Activated T-cell treated with anti-CD3 and anti-CD28 coated beads, Interleukin-2, amount 50 U/mL, for 24 hours (primary cell): ENCODE results near the gene SAMD8.
"Not testable (repeated sequence)": the region's sequence is repeated elsewhere in the genome, so short reads cannot be mapped to it uniquely, and the experiment has no call there.

Source experiments
- DNase-seq: peaks from one replicate; pipeline ENCODE4 v3.0.0-alpha.2; 2020
- H3K27ac Mint-ChIP-seq: 2 replicates; pipeline ENCODE4 v1.8.0; 2020; ENCODE audit warnings: mild to moderate bottlenecking, mixed read lengths
- H3K27me3 Mint-ChIP-seq: 2 replicates; pipeline ENCODE4 v1.8.0; 2020; ENCODE audit warnings: mixed read lengths
- H3K36me3 Mint-ChIP-seq: 2 replicates; pipeline ENCODE4 v1.8.0; 2020; ENCODE audit warnings: low read depth, mixed read lengths
- H3K4me1 Mint-ChIP-seq: 2 replicates; pipeline ENCODE4 v1.8.0; 2020; ENCODE audit warnings: low read depth, mixed read lengths
- H3K4me3 Mint-ChIP-seq: 2 replicates; pipeline ENCODE4 v1.8.0; 2020; ENCODE audit warnings: mild to moderate bottlenecking, moderate library complexity, mixed read lengths
- H3K9me3 Mint-ChIP-seq: 2 replicates; pipeline ENCODE4 v1.8.0; 2020; ENCODE audit warnings: mixed read lengths

SAMD8 gene

GRCh38 chr10:75197906-75198305 lies 86.5 kb downstream of the SAMD8 start:
- no peaks in the 10 kb centered on the region for H3K9me3 Mint-ChIP-seq
- H3K4me1 Mint-ChIP-seq: no peaks in the 10 kb centered on the region
- H3K27me3 Mint-ChIP-seq: no peaks in the 10 kb centered on the region
- H3K27ac Mint-ChIP-seq: no peak overlapping the region
- H3K4me3 Mint-ChIP-seq: no peak overlapping the region
- no peaks in the 10 kb centered on the region for H3K36me3 Mint-ChIP-seq
- peak; percentile 17 for DNase-seq

GRCh38 chr10:75199949-75200348 lies 88.5 kb downstream of the SAMD8 start:
- not testable (repeated sequence) for H3K27me3 Mint-ChIP-seq, H3K4me3 Mint-ChIP-seq, H3K36me3 Mint-ChIP-seq, DNase-seq, H3K4me1 Mint-ChIP-seq, H3K9me3 Mint-ChIP-seq, H3K27ac Mint-ChIP-seq

GRCh38 chr10:75201793-75202307 lies 90.4 kb downstream of the SAMD8 start:
- H3K27me3 Mint-ChIP-seq: no peaks in the 10 kb centered on the region
- H3K4me3 Mint-ChIP-seq: no peak overlapping the region
- H3K4me1 Mint-ChIP-seq: no peaks in the 10 kb centered on the region
- no peaks in the 10 kb centered on the region for H3K36me3 Mint-ChIP-seq
- H3K27ac Mint-ChIP-seq: no peak overlapping the region
- DNase-seq: no peak
- H3K9me3 Mint-ChIP-seq: no peaks in the 10 kb centered on the region

DNA sequence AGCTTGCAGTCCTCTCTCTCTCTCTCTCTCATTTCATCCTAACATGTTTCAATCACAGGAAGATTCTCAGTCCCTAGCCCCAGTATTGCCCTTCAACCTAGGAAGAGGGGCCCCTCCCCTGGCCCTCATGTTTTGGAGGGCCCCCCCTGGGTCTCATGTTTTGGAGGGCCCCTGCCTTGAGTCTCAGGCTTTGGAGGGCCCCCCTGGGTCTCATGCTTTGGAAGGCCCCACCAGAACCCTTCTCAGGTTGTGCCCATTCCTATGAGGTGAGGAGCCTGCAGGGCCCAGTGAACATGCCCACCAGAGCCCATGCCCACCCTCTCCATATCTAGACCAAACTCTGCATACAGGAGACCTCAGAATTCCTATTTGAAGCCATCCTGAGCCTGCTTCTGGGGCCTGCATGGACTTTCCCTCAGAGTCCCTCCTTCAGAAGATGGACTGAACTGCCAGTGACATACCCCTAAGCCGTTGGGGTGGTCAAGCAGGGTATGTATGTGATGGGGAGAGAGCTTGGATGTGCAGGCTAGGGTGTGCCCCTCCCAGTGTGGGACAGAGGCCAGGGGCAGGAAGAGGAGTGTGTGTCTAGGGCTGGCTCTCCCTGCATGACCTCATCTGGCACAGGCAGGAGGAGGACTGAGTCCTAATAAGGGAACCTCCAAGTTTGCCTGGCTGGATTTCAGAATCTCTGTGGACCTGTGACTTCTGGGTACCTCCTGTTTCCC lies 91.0 kb downstream of the SAMD8 start:
- Mint-ChIP-seq H3K9me3 (no peaks in the 10 kb centered on the region), H3K27ac (no peak overlapping the region), H3K4me3 (no peak overlapping the region), H3K36me3 (no peaks in the 10 kb centered on the region), H3K27me3 (no peaks in the 10 kb centered on the region), H3K4me1 (no peaks in the 10 kb centered on the region)
- DNase-seq: no peak

GRCh38 chr10:75203046-75203620 lies 91.7 kb downstream of the SAMD8 start:
- DNase-seq, H3K4me3 Mint-ChIP-seq, H3K9me3 Mint-ChIP-seq, H3K27me3 Mint-ChIP-seq, H3K4me1 Mint-ChIP-seq, H3K36me3 Mint-ChIP-seq, H3K27ac Mint-ChIP-seq: not testable (repeated sequence)

GRCh38 chr10:75203724-75204123 lies 92.3 kb downstream of the SAMD8 start:
- Mint-ChIP-seq H3K27ac (no peak overlapping the region), H3K4me1 (peaks cover 10% of the 10 kb centered on the region), H3K27me3 (no peaks in the 10 kb centered on the region), H3K9me3 (no peaks in the 10 kb centered on the region), H3K4me3 (no peak overlapping the region), H3K36me3 (no peaks in the 10 kb centered on the region)
- no peak for DNase-seq

DNA sequence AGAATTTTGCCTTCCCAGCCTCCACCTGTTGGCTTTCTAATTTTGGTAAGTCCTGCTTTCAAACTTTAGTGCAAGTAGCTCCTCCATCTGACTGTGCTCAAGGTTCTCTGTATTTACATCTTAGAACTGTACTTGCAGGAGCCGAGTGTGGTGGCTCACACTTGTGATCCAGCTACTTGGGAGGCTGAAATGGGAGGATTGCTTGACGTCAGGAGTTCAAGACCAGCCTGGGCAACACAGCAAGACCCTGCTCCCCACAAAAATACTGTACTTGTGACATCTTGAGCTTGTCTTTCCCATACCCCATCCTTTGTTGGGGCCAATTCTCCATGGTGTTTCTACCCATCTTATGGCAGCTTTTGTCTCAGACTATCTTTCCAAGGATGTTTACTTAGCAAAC lies 94.5 kb downstream of the SAMD8 start:
- Mint-ChIP-seq H3K27ac (no peak overlapping the region), H3K36me3 (peaks cover 4% of the 10 kb centered on the region), H3K4me1 (peaks cover 19% of the 10 kb centered on the region), H3K27me3 (no peaks in the 10 kb centered on the region), H3K4me3 (no peak overlapping the region), H3K9me3 (no peaks in the 10 kb centered on the region)
- DNase-seq: no peak

DNA sequence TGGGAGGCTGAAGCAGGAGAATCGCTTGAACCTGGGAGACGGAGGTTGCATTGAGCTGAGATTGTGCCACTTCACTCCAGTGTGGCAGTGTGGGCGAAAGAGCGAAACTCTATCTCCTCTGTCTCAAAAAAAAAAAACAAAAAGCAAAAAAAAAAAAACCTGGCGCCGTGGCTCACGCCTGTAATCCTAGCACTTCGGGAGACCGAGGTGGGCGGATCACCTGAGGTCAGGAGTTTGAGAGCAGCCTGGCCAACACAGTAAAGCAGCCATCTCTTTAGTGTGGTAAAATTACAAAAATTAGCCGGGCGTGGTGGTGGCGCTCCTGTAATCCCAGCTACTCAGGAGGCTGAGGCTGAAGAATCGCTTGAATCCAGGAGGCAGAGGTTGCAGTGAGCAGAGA lies 95.2 kb downstream of the SAMD8 start:
- not testable (repeated sequence) for H3K9me3 Mint-ChIP-seq, H3K4me3 Mint-ChIP-seq, H3K27me3 Mint-ChIP-seq, H3K27ac Mint-ChIP-seq, DNase-seq
- Mint-ChIP-seq H3K4me1 (peaks cover 22% of the 10 kb centered on the region), H3K36me3 (peaks cover 11% of the 10 kb centered on the region)

GRCh38 chr10:75207079-75207856 lies 95.8 kb downstream of the SAMD8 start:
- no peaks in the 10 kb centered on the region for H3K9me3 Mint-ChIP-seq
- no peak overlapping the region for H3K27ac Mint-ChIP-seq
- H3K4me3 Mint-ChIP-seq: no peak overlapping the region
- H3K27me3 Mint-ChIP-seq: no peaks in the 10 kb centered on the region
- peaks cover 28% of the 10 kb centered on the region for H3K4me1 Mint-ChIP-seq
- DNase-seq: no peak
- peaks cover 17% of the 10 kb centered on the region for H3K36me3 Mint-ChIP-seq

- no peak for DNase-seq
- Mint-ChIP-seq H3K4me3 (no peak overlapping the region), H3K27me3 (no peaks in the 10 kb centered on the region), H3K9me3 (no peaks in the 10 kb centered on the region), H3K36me3 (peaks cover 23% of the 10 kb centered on the region), H3K27ac (peak overlapping the region; percentile 84), H3K4me1 (peaks cover 33% of the 10 kb centered on the region)
Observed at GRCh38 chr10:75207857-75208144, 96.3 kb downstream of the SAMD8 start.

GRCh38 chr10:75208181-75208580 lies 96.7 kb downstream of the SAMD8 start:
- H3K4me1 Mint-ChIP-seq: peaks cover 35% of the 10 kb centered on the region
- peak overlapping the region; percentile 42 for H3K4me3 Mint-ChIP-seq
- H3K9me3 Mint-ChIP-seq: no peaks in the 10 kb centered on the region
- no peaks in the 10 kb centered on the region for H3K27me3 Mint-ChIP-seq
- peaks cover 27% of the 10 kb centered on the region for H3K36me3 Mint-ChIP-seq
- H3K27ac Mint-ChIP-seq: peak overlapping the region; percentile 84
- no peak for DNase-seq

DNA sequence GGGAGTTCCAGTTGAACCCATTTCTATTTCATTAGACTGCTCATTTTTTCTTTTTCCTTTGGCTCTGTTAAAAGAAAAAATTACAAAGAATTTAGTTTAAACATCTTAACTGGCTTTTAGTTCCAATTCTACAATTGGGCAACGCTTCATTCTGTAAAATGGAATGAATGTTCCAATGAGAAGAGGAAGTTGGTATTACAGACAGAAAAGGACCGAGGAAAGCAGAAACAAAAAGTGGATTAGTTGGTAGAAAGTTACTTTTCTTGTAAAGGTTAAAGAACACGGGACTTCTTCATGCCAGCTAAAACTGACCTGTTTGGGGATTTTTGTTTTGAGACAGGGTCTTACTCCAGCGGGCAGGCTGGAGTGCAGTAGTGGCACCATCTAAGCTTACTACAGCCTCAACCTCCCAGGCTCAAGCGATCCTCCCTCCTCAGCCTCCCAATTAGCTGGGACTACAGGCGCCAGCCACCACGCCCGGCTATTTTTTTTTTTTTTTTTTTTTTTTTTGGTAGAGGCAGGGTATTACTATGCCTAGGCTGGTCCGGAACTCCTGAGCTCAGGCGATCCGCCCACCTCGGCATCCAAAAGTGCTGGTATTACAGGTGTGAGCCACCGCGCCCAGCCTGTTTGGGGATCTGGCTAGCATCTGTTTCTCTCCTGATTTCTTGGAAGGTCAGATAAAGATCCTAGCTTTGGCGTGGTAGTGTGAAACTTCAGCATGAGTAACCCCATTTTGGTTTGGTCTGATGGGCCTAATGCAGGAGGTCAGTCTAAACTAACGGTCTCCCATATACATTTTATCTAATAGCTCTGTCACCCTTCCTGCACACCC lies 97.8 kb downstream of the SAMD8 start:
- peaks cover 41% of the 10 kb centered on the region for H3K4me1 Mint-ChIP-seq
- DNase-seq: no peak
- peaks cover 35% of the 10 kb centered on the region for H3K36me3 Mint-ChIP-seq
- no peaks in the 10 kb centered on the region for H3K27me3 Mint-ChIP-seq
- H3K4me3 Mint-ChIP-seq: peak overlapping the region; percentile 91
- H3K9me3 Mint-ChIP-seq: no peaks in the 10 kb centered on the region
- peak overlapping the region; percentile 100 for H3K27ac Mint-ChIP-seq

DNA sequence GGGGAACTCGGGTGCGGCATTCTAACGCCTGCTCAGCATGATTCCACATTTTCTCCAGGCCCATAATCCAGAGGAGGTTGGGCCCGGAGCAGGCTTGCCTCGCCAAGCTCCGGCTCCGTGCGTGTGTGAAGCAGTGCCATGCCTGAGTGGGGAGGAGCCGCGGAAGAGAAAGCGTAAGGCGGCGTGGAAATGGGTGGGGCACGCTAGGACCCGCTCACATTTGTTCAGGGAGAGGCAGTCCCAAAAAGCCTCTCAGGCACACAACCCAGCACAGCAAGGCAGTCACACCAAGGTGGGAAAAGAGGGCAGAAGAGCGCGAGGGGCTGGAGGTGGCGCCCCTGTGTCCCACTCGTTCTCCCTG lies 98.4 kb downstream of the SAMD8 start:
- DNase-seq: no peak
- Mint-ChIP-seq H3K4me1 (peaks cover 43% of the 10 kb centered on the region), H3K36me3 (peaks cover 41% of the 10 kb centered on the region), H3K27ac (peak overlapping the region; percentile 100), H3K9me3 (no peaks in the 10 kb centered on the region), H3K4me3 (peak overlapping the region; percentile 91), H3K27me3 (no peaks in the 10 kb centered on the region)

DNA sequence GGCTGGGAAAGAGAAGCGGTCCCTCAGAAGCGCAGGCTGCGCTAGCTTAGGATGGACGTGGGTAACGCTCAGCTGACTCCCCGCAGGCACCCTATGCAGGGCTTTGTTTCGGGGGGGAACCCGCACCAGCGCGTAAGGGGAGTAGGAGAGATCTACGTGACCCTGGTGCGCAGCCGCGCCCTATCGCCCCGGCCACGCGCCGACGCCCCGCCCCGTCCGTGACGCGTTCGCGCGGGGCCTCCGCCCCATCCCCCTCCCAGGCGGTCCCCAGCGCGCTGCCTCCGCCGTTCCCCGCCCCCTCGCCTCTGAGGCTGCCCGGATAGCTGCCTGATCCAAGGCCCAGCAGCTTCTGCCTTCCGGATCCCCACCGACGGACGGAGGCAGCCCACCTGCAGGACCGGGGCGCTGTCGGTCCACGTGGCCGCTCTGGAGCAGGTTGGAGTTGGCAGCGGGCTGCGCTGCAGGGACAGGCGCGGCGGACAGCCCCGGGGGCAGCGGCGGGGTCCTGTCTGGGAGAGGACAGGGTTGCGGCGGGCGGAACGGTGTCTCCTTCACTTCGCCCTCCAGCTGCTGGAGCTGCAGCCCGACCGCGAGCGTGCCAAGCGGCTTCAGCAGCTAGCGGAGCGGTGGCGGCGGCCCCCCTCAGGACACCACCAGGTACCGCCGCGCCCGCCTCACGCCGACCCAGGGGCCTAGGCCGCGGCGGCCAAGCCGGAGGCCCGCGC lies 99.0 kb downstream of the SAMD8 start, which contains the start of gene VDAC2:
TSS of gene VDAC2 (plus strand) at position 515 of the 725 bp plus-strand sequence. CDS start 363 bp downstream, outside the sequence.
- peak; percentile 99 for DNase-seq
- no peaks in the 10 kb centered on the region for H3K9me3 Mint-ChIP-seq
- peaks cover 47% of the 10 kb centered on the region for H3K36me3 Mint-ChIP-seq
- H3K4me3 Mint-ChIP-seq: peak within 1 kb of the TSS; percentile 91
- H3K4me1 Mint-ChIP-seq: peaks cover 44% of the 10 kb centered on the region
- peak within 1 kb of the TSS; percentile 100 for H3K27ac Mint-ChIP-seq
- H3K27me3 Mint-ChIP-seq: no peaks in the 10 kb centered on the region
